ENCODE data around the gene HSPA9.
A peak's percentile ranks its signal among the peaks of the same experiment; 100 is the strongest.

The HSPA9 gene

GRCh38 chr5:138575194-138576015 is at the start of gene HSPA9:
TSS of gene HSPA9 (minus strand) at chr5:138575401. CDS start at chr5:138575318, 83 bp downstream.
- DNase-seq = peak; percentile 100

- no peak for DNase-seq
Observed at GRCh38 chr5:138623053-138623452, 47.9 kb upstream of the HSPA9 start.

GRCh38 chr5:138622051-138622450 is 46.9 kb upstream of the HSPA9 start:
- no peak for DNase-seq

GRCh38 chr5:138620663-138621224 is 45.5 kb upstream of the HSPA9 start:
- DNase-seq = no peak

- no peak for DNase-seq
Observed at GRCh38 chr5:138616508-138616907, 41.3 kb upstream of the HSPA9 start.

GRCh38 chr5:138615461-138615860 is 40.3 kb upstream of the HSPA9 start:
- no peak for DNase-seq

GRCh38 chr5:138611678-138612218 is 36.5 kb upstream of the HSPA9 start:
- DNase-seq = peak; percentile 31

GRCh38 chr5:138610918-138611677 is 35.9 kb upstream of the HSPA9 start:
- peak; percentile 62 for DNase-seq

- DNase-seq = peak; percentile 51
Observed at GRCh38 chr5:138610415-138610917, 35.3 kb upstream of the HSPA9 start.

GRCh38 chr5:138606378-138607064 is 31.3 kb upstream of the HSPA9 start:
- DNase-seq = no peak

GRCh38 chr5:138605254-138605972 is 30.2 kb upstream of the HSPA9 start:
- peak; percentile 12 for DNase-seq

- no peak for DNase-seq
Observed at GRCh38 chr5:138604176-138604785, 29.1 kb upstream of the HSPA9 start.

GRCh38 chr5:138603249-138603920 is 28.2 kb upstream of the HSPA9 start:
- DNase-seq = no peak

- no peak for DNase-seq
Observed at GRCh38 chr5:138602371-138603000, 27.3 kb upstream of the HSPA9 start.

- DNase-seq = peak; percentile 79
Observed at GRCh38 chr5:138601444-138601843, 26.2 kb upstream of the HSPA9 start.

GRCh38 chr5:138600446-138600845 is 25.2 kb upstream of the HSPA9 start:
- no peak for DNase-seq

- no peak for DNase-seq
Observed at GRCh38 chr5:138597661-138598400, 22.6 kb upstream of the HSPA9 start.

GRCh38 chr5:138596105-138596881 is 21.1 kb upstream of the HSPA9 start:
- no peak for DNase-seq

Data from hematopoietic multipotent progenitor cell treated with erythropoietin and hydrocortisone succinate and interleukin-3 and kit ligand, for 4 days (in vitro differentiated cells).